Chondrocyte (in vitro differentiated cells): ENCODE measurements around the gene SPOCK3. TPM values are rescaled to one million over a fixed set of nuclear protein-coding genes. Genes with fewer than 3 reads are reported as not detected.

Experiments
- DNase-seq: peaks from one replicate; pipeline ENCODE4 v3.0.0; 2021; ENCODE audit warnings: mixed read lengths, low spot score
- H3K27ac Mint-ChIP-seq: one replicate; pipeline ENCODE4 v1.8.0; 2021; ENCODE audit warnings: mild to moderate bottlenecking, moderate library complexity, mixed read lengths; ENCODE audit not compliant: unreplicated experiment
- H3K27me3 Mint-ChIP-seq: 2 replicates; pipeline ENCODE4 v1.8.0; 2021; ENCODE audit warnings: low read depth, mixed read lengths
- H3K36me3 Mint-ChIP-seq: 2 replicates; pipeline ENCODE4 v1.8.0; 2021; ENCODE audit warnings: low read depth, mixed read lengths
- H3K4me1 Mint-ChIP-seq: 2 replicates; pipeline ENCODE4 v1.8.0; 2021; ENCODE audit warnings: low read depth, mild to moderate bottlenecking, mixed read lengths
- H3K4me3 Mint-ChIP-seq: one replicate; pipeline ENCODE4 v1.8.0; 2021; ENCODE audit warnings: mild to moderate bottlenecking, moderate library complexity, mixed read lengths; ENCODE audit not compliant: unreplicated experiment
- H3K9me3 Mint-ChIP-seq: 2 replicates; pipeline ENCODE4 v1.8.0; 2021; ENCODE audit warnings: low read depth, mixed read lengths
- total RNA-seq: library from RNA; stranded (reverse); gene quantifications from 3 replicates; pipeline ENCODE4 v1.2.1, GENCODE V29; 2021
- TF ChIP-seq, protein P1 (sequence below): fragments of 200-600 bp; sonication (generic); IDR thresholded peaks from 2 replicates; pipeline ENCODE4 v1.5.0; 2021; ENCODE audit warnings: antibody characterized with exemption, mild to moderate bottlenecking, moderate library complexity

Gene SPOCK3
- total RNA-seq, 1 donor from 2014 or later, result not detected

DNA sequence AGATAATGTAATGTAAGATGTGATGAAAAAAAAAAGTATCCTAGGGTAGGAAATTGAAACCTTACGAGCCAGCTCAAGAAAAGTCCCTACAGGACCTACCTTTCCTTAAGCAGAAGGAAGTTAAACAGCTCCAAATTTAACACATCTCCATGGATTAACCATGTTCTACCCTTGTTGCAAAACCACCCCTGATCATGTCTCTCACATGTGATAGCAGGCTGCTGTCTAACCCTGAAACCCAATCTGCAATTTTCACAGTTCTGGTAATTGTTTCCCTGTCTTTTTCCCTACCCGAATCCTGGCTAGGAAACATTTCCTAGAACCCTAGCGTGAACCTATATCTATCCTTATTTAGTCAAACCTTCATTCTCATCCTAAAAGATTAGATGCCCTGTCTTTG lies 198.9 kb downstream of the SPOCK3 start:
- Mint-ChIP-seq H3K27me3 (peaks cover 14% of the 10 kb centered on the region), H3K4me1 (no peaks in the 10 kb centered on the region), H3K4me3 (no peak overlapping the region), H3K9me3 (no peaks in the 10 kb centered on the region), H3K36me3 (no peaks in the 10 kb centered on the region), H3K27ac (no peak overlapping the region)
- TF ChIP-seq, protein P1, sequence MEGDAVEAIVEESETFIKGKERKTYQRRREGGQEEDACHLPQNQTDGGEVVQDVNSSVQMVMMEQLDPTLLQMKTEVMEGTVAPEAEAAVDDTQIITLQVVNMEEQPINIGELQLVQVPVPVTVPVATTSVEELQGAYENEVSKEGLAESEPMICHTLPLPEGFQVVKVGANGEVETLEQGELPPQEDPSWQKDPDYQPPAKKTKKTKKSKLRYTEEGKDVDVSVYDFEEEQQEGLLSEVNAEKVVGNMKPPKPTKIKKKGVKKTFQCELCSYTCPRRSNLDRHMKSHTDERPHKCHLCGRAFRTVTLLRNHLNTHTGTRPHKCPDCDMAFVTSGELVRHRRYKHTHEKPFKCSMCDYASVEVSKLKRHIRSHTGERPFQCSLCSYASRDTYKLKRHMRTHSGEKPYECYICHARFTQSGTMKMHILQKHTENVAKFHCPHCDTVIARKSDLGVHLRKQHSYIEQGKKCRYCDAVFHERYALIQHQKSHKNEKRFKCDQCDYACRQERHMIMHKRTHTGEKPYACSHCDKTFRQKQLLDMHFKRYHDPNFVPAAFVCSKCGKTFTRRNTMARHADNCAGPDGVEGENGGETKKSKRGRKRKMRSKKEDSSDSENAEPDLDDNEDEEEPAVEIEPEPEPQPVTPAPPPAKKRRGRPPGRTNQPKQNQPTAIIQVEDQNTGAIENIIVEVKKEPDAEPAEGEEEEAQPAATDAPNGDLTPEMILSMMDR, result no peak
- no peak for DNase-seq

DNA sequence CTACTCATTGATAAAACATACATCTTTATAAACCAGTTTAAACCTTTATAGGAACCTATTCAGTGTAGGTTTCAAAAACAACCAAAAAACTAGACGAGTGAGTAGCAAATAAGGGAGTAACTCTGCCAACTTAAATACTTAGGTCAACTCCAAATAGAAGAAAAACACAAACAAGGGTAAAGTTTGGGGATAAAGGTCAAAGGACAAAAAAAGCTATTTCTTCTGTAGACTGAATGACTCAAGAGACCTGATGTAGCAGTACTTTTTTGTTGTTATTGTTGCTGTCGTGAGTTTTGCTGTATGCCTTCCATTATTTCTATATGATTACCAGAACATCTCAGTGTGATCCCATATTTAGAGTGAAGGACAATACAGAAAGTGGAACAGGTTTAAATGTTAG lies 199.3 kb downstream of the SPOCK3 start:
- no peaks in the 10 kb centered on the region for H3K36me3 Mint-ChIP-seq
- no peak overlapping the region for H3K4me3 Mint-ChIP-seq
- no peak for DNase-seq
- H3K9me3 Mint-ChIP-seq, result no peaks in the 10 kb centered on the region
- peaks cover 14% of the 10 kb centered on the region for H3K27me3 Mint-ChIP-seq
- H3K4me1 Mint-ChIP-seq, result no peaks in the 10 kb centered on the region
- TF ChIP-seq, protein P1, result no peak
- no peak overlapping the region for H3K27ac Mint-ChIP-seq

DNA sequence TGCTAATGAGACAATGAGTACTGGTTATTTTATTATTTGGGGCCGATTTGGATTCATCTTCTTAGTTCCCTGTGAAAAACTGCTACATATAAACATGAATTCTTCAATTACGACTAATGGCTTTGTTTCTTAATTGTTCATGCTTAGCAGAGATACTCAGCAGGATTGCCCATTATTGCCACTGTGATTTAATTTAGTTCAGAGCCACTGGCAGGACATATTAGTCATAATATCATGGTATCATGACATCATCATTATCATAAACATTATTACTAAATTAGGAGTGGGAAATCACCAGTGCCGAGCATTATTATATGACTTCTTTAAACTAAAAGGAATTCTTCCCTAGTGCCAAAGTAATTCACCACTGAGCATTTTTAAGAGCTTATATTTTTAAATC lies 201.4 kb downstream of the SPOCK3 start:
- H3K36me3 Mint-ChIP-seq, result no peaks in the 10 kb centered on the region
- peaks cover 10% of the 10 kb centered on the region for H3K27me3 Mint-ChIP-seq
- no peaks in the 10 kb centered on the region for H3K4me1 Mint-ChIP-seq
- no peak overlapping the region for H3K27ac Mint-ChIP-seq
- TF ChIP-seq, protein P1, result no peak
- no peak overlapping the region for H3K4me3 Mint-ChIP-seq
- no peak for DNase-seq
- H3K9me3 Mint-ChIP-seq, result no peaks in the 10 kb centered on the region

DNA sequence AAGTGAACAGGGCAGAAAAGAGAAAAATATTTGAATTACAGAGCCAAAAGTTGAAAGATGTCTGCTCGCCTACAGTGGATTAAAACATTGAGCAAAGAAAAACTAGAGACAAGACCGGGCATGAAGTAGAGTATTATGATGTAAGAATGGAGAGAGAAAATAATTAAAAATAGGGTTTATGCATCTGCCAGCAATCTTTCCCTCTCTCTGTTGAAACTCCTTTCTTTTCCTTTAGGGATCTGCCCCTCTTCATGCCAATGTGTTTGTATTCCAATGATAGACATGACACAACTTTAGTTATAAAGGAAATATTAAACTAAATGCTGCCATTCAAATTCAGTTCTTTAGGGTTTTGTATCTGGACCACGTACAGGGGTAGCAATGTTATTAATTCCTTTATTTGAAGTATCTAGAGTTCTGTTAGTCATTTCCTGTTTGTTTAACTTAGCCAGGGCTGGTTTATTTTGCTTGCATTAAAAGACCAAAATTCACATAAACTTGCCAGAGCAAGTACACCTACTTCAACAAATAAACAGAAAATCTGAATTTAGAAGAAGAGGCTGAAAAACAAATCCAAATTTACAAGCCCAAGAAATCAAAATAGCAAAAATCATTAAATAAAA lies 202.6 kb downstream of the SPOCK3 start:
- no peak overlapping the region for H3K4me3 Mint-ChIP-seq
- H3K9me3 Mint-ChIP-seq, result no peaks in the 10 kb centered on the region
- TF ChIP-seq, protein P1, result no peak
- no peaks in the 10 kb centered on the region for H3K36me3 Mint-ChIP-seq
- H3K27me3 Mint-ChIP-seq, result peaks cover 15% of the 10 kb centered on the region
- DNase-seq, result no peak
- H3K4me1 Mint-ChIP-seq, result no peaks in the 10 kb centered on the region
- H3K27ac Mint-ChIP-seq, result no peak overlapping the region

DNA sequence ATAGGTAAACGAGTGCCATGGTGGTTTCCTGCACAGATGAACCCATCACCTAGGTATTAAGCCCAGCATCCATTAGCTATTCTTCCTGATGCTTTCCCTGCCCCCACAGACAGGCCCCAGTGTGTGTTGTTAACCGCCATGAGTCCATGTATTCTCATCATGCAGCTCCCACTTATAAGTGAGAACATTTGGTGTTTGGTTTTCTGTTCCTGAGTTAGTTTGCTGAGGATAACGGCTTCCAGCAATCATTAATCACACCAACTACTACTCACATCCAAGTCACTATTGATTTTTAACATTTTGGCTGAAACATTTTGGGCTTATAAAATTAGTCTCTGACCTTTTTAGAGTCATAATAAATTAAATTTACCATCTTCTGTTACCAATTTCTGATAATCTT lies 205.3 kb downstream of the SPOCK3 start:
- Mint-ChIP-seq H3K4me3 (no peak overlapping the region), H3K36me3 (no peaks in the 10 kb centered on the region), H3K9me3 (no peaks in the 10 kb centered on the region), H3K27me3 (peaks cover 8% of the 10 kb centered on the region), H3K4me1 (no peaks in the 10 kb centered on the region), H3K27ac (no peak overlapping the region)
- TF ChIP-seq, protein P1, result no peak
- DNase-seq, result no peak
